CD4-positive, alpha-beta T cell (primary cell): Measurements from ENCODE around the gene MSANTD2. TPM values are rescaled to one million over a fixed set of nuclear protein-coding genes. Genes with fewer than 3 reads are reported as not detected.

Source experiments
- ATAC-seq: fragments of 200-7000 bp; cut with Tn5 transposase; one replicate; pipeline ENCODE4 v1.10.0; 2022; ENCODE audit warnings: mild to moderate bottlenecking; ENCODE audit not compliant: poor library complexity
- CTCF ChIA-PET: fragments of 350-600 bp; sonication (Branson Sonifier 250); formaldehyde crosslinking; loops from one replicate; lab custom pipeline; 2021; ENCODE audit warnings: antibody characterized with exemption, inconsistent platforms; lab: Charles Lee
- POLR2A ChIA-PET: fragments of 350-600 bp; sonication (Branson Sonifier 250); formaldehyde crosslinking; loops from one replicate; lab custom pipeline; 2021; ENCODE audit warnings: antibody characterized with exemption, inconsistent platforms; lab: Charles Lee
- DNase-seq, 14 experiments: peaks; one replicate each; pipeline ENCODE4 v3.0.0-alpha.2; 2013 to 2020; ENCODE audit warnings: mixed read lengths in 2 of 14
- H3K27ac ChIP-seq, 2 donors: one replicate each; pipeline versions ENCODE4 v1.5.1 to v1.7.0; 2013; ENCODE audit warnings: low read length in 2 of 2, low read depth in 1 of 2, mild to moderate bottlenecking in 1 of 2
- H3K27me3 ChIP-seq, 2 experiments: 1 replicate in 1 of 2; 2 replicates in 1 of 2; pipeline versions ENCODE4 v1.6.1 to v1.7.0; 2013; ENCODE audit warnings: low read length in 2 of 2, control low read depth in 1 of 2, mild to moderate bottlenecking in 1 of 2, moderate library complexity in 1 of 2; ENCODE audit not compliant: insufficient read depth in 2 of 2, control insufficient read depth in 1 of 2
- H3K36me3 ChIP-seq: one replicate; pipeline ENCODE4 v1.6.1; 2013; ENCODE audit warnings: low read length, control low read depth; ENCODE audit not compliant: insufficient read depth
- H3K4me1 ChIP-seq: one replicate; pipeline ENCODE4 v1.6.1; 2013; ENCODE audit warnings: low read length, control low read depth; ENCODE audit not compliant: insufficient read depth
- H3K4me3 ChIP-seq: one replicate; pipeline ENCODE4 v1.5.1; 2013; ENCODE audit warnings: mild to moderate bottlenecking, low read length, moderate library complexity
- H3K9me3 ChIP-seq, 2 experiments: 1 replicate in 1 of 2; 2 replicates in 1 of 2; pipeline versions ENCODE4 v1.6.1 to v1.7.0; 2013; ENCODE audit warnings: low read length in 2 of 2, mild to moderate bottlenecking in 2 of 2, control low read depth in 1 of 2, moderate library complexity in 1 of 2; ENCODE audit not compliant: control insufficient read depth in 1 of 2, insufficient read depth in 1 of 2
- H3K27ac Mint-ChIP-seq: one replicate; pipeline ENCODE4 v1.8.0; 2020; ENCODE audit warnings: mixed read lengths
- H3K27me3 Mint-ChIP-seq: one replicate; pipeline ENCODE4 v1.8.0; 2021; ENCODE audit warnings: mixed read lengths
- H3K36me3 Mint-ChIP-seq: one replicate; pipeline ENCODE4 v1.8.0; 2021; ENCODE audit warnings: low read depth, mixed read lengths
- H3K4me1 Mint-ChIP-seq: one replicate; pipeline ENCODE4 v1.8.0; 2021; ENCODE audit warnings: low read depth, mixed read lengths
- H3K4me3 Mint-ChIP-seq: one replicate; pipeline ENCODE4 v1.8.0; 2020; ENCODE audit warnings: mild to moderate bottlenecking, mixed read lengths
- H3K9me3 Mint-ChIP-seq: one replicate; pipeline ENCODE4 v1.8.0; 2020; ENCODE audit warnings: mixed read lengths
- CTCF ChIP-seq: fragments of 200-600 bp; IDR thresholded peaks from one replicate; pipeline ENCODE4 v1.8.0; 2022; ENCODE audit warnings: antibody characterized with exemption, mild to moderate bottlenecking
- intact Hi-C, 2 experiments: fragments of 100-400 bp; cut with DNase I in 1 of 2; cut with micrococcal nuclease in 1 of 2; formaldehyde crosslinking; loops; one replicate each; pipeline versions ENCODE4 v1.15.1 to v1.9.0; 2023 to 2025; cut with DNase I, micrococcal nuclease
- total RNA-seq, 174 experiments: library from RNA in 2 of 174; stranded (reverse) in 2 of 174; gene quantifications; one replicate each; pipeline ENCODE4 v1.2.3 and lab custom pipeline; 2021 to 2026

Gene MSANTD2
- total RNA-seq, 2 experiments from 2014 or later, result 4.2 to 5.1 TPM

GRCh38 chr11:124756753-124757227, 43.4 kb downstream of the MSANTD2 start:
- Mint-ChIP-seq H3K27ac (no peak overlapping the region), H3K27me3 (peaks cover 71% of the 10 kb centered on the region), H3K9me3 (no peaks in the 10 kb centered on the region), H3K36me3 (no peaks in the 10 kb centered on the region), H3K4me3 (no peak overlapping the region), H3K4me1 (peaks cover 29% of the 10 kb centered on the region)
- CTCF ChIA-PET, result interaction anchor here (1.9 to 6.5 kb wide), 2 partner anchors 11 to 119 kb away, joined by 6 to 46 read pairs; no protein-coding TSS in a partner anchor
- POLR2A ChIA-PET, result interaction anchor here (1.2 to 2.7 kb wide), 2 partner anchors 11 to 80 kb away, joined by 3 to 34 read pairs; no protein-coding TSS in a partner anchor
- intact Hi-C loops, result no loop called here
- ATAC-seq (no peak), DNase-seq (no peak)
- Histone ChIP-seq H3K27me3 (peaks cover 55 to 58% of the 10 kb centered on the region in 2 experiments), H3K4me1 (peaks cover 45% of the 10 kb centered on the region), H3K36me3 (no peaks in the 10 kb centered on the region), H3K4me3 (no peak overlapping the region), H3K9me3 (peaks cover 0 to 15% of the 10 kb centered on the region in 2 experiments), H3K27ac (no peak overlapping the region)
- TF ChIP-seq CTCF, result no peak

GRCh38 chr11:124756033-124756752, 44.0 kb downstream of the MSANTD2 start:
- Histone ChIP-seq H3K9me3 (peaks cover 0 to 15% of the 10 kb centered on the region in 2 experiments), H3K4me1 (peaks cover 44% of the 10 kb centered on the region), H3K27me3 (peaks cover 50 to 52% of the 10 kb centered on the region in 2 experiments), H3K27ac (no peak overlapping the region), H3K36me3 (no peaks in the 10 kb centered on the region), H3K4me3 (no peak overlapping the region)
- no peak for TF ChIP-seq CTCF
- ATAC-seq (no peak), DNase-seq (no peak)
- POLR2A ChIA-PET, result interaction anchor here (1.2 to 2.7 kb wide), 2 partner anchors 10 to 80 kb away, joined by 3 to 34 read pairs; no protein-coding TSS in a partner anchor
- Mint-ChIP-seq H3K27me3 (peaks cover 66% of the 10 kb centered on the region), H3K36me3 (no peaks in the 10 kb centered on the region), H3K4me1 (peaks cover 26% of the 10 kb centered on the region), H3K4me3 (no peak overlapping the region), H3K9me3 (no peaks in the 10 kb centered on the region), H3K27ac (no peak overlapping the region)
- CTCF ChIA-PET, result interaction anchor here (1.0 to 6.5 kb wide), 2 partner anchors 10 to 87 kb away, joined by 3 to 46 read pairs; no protein-coding TSS in a partner anchor
- intact Hi-C loops, result no loop called here

GRCh38 chr11:124754710-124755109, 45.5 kb downstream of the MSANTD2 start:
- DNase-seq (no peak), ATAC-seq (no peak)
- Histone ChIP-seq H3K4me3 (no peak overlapping the region), H3K27me3 (peaks cover 35 to 37% of the 10 kb centered on the region in 2 experiments), H3K9me3 (peaks cover 0 to 4% of the 10 kb centered on the region in 2 experiments), H3K27ac (no peak overlapping the region), H3K36me3 (no peaks in the 10 kb centered on the region), H3K4me1 (peaks cover 35% of the 10 kb centered on the region)
- Mint-ChIP-seq H3K9me3 (no peaks in the 10 kb centered on the region), H3K4me1 (peaks cover 21% of the 10 kb centered on the region), H3K27ac (no peak overlapping the region), H3K27me3 (peaks cover 52% of the 10 kb centered on the region), H3K4me3 (no peak overlapping the region), H3K36me3 (no peaks in the 10 kb centered on the region)
- no peak for TF ChIP-seq CTCF
- intact Hi-C loops, result no loop called here
- CTCF ChIA-PET, result interaction anchor here (0.9 to 6.5 kb wide), 3 partner anchors 9 to 86 kb away, joined by 3 to 46 read pairs (median 3); no protein-coding TSS in a partner anchor
- POLR2A ChIA-PET, result no interaction called here
